Kidney tubule cell (primary cell): ENCODE measurements around the gene KY.
A peak's percentile ranks its signal among the peaks of the same experiment; 100 is the strongest.

ENCODE experiments used
- DNase-seq: peaks from one replicate; pipeline ENCODE4 v3.0.0-alpha.2; 2018; ENCODE audit warnings: low spot score

Gene KY

DNA sequence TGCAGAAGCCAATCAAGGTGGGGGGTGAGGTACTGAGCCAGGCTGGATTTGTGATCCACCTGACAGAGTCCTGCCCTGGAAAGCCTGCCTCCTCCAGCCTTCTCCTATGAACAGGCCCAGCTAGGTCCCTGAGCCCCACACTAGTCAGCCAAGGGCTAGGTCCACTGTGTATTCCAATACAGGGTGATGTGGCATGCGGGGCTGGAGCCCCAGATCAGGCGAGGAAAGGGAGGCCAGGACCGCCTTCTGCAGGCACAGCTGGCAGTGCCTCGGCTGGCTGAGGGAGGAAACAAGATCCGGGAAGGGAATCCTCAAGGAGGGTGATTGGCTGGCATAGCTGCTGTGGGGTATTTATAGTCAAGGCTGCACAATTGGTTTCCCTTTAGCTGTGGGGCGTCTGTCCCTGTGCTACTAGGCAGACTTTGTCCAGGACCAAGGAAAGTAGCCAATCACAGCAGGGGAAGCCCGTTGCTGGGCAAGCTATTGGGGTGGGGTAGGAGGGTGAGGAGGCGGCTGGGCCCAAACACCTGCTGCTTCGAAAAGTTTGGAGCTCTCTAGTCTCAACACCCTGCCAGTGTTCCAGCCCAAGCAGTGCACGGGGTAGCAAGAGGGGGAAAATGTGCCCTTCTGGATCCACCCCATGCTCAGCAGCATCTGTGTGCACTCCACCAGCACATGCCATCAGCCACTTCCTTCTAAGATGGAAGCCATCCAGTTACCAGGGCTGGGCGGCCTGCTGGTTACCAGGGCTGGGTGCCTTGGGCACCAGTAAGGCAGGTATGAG lies 5.9 kb downstream of the KY start:
- no peak for DNase-seq

DNA sequence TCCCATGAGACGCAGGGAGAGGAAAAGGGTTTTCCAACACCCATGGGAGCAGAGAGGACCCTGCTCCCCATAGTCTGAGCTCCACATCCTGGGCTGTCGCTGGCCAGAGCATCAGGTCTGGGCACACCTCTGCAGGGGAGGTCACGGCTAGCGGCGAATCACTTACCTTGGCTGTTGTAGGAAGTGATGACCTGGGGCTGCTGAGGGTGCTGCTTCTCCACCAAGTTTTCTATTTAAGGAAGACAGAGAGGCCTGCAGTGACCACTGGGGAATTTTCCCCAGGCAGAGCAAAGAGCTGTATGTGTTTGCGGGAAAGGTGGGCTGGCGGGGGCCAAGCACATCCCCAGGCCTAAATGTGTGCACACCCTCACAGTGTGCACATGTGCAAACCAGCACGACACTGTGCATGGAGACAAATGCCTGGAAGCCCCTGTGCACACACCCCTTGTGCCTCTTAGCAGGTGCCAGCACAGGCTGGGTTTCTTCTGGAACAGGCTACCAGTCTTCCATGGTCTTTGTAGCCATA lies 7.6 kb downstream of the KY start:
- DNase-seq, result no peak

DNA sequence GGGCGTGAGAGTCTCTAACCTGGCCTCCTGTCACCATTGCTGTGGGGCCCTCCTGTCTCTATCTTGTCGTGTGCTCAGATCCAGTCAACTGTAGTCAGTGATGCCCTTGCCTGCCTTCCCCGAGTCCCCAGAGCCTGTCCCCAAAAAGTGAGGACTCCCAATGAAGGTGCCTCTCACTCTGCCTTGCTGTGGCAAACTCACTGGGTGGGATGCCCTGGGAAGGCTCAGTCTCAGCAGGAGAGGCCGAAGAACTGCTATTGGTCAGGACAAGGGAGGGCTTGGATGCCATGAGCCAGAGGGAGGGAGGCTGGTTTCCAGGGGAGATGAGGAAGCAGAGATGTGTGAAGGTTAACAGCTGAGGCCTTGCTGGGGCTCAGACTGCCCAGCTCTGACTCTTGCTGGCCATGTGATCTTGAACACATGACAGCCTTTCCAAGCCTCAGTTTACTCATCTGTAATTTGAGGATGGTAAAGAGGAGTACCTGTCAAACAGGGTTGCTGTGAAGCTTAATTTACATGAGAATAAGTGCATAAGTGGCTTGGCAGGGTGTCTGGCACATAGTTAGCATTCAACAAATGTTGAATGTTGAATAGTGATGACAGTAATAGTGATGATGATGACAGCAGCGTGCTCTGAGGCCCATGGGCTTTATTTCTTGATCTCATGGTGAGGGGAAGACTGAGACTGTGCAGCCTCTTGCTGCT lies 8.2 kb downstream of the KY start:
- no peak for DNase-seq

DNA sequence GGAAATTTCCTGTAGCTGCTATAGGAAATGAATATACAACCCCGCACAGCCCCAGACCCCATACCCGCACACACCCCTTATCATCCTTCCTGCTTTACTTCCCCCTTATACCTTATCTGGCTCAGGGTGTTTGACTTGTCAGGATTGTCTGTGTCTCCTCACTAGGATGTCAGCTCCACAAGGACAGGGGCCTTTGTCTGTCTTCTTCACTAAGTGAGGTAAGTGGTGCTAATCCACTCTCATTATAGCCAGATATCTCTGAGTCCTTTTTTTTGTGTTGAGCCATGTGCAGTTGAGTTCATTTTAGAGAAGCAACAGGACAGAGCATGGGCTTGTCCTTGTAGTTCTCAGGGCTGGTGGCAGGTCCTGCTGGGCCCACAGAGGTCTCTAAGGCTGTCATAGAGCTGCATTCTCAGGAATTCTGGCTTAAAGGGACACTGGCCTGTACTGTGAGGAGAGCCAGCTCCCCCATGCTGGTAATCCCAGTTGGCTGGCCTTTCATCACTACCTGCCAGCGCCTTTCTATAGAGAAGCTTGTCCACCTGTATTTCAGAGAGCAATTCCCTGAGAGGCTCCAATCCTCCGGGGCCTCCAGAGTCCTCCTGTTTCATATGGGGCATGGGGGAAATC lies 9.0 kb downstream of the KY start:
- no peak for DNase-seq

DNA sequence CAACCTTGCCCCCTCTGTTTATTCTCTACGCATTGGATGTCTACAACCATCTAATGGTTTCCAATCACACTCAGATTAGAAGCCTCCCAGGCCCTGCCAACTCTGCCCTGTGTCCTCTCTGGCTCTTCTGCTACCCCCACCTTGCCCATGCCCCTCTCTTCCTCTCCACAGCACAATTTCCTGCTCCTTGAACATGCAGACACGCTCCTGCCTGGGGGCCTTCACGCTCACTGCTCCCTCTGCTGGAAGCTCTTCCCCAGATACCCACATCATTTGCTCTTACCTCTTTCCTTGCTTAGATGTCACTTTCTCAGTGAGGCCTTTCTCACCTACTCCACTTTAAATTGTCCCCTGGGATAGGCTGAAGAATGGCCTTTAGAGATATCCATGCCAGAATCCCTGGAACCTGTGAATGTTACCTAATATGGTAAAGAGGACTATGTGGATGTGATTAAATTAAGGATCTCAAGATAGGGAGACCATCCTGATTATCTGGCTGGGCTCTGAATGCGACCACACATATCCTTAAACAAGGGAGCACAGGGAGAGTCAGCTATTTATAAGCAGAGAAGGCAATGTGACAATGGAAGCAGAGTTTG lies 9.9 kb downstream of the KY start:
- DNase-seq, result peak; percentile 55

DNA sequence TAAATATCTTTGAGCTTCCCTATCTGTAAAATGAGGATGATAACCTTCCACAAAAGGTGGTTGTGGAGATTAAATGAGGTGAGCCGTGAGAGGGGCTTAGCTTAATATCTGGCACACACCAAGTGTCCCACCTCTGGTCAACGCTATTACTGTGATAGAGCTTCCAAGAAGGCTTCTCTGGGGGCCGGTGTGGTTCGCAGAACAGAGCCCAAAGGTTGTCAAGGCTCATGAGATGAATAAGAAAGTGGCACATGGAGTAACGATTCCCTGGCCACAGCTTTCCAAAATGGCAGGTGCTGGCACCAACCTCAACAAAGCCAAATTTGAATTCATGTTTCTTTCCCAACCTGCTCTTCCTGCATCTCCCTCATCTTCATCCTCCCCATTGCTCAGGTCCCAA lies 10.4 kb downstream of the KY start:
- DNase-seq, result no peak

DNA sequence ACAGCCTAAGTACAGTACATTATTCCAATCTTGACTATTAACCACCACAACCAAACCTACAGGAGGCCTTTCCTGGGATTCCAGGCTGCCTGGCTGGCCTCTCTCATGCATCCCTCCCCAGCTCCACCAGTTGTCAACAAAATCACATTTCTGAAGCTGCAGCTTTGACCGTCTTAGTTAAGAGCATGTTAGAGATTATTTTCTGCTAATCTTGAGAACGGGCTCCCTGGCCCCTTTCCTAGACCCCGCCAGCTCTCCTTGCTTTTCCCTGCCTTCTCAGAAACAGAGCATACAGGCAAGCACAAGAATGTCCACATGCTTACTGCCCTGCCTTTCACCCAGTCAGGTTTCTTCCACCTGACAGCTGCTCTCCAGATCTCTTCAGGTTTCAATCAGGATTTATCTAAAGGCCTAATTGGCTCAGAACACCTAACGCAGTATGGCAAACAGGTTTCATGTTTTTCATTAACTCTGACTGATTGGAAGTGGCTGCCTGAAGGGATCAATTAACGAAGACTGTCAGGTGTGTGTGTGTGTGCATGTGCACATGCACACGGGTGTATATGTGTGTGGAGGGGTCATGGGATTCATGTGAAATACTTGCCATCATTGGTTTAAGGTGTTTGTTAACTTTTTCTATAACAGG lies 12.3 kb downstream of the KY start:
- DNase-seq, result no peak

DNA sequence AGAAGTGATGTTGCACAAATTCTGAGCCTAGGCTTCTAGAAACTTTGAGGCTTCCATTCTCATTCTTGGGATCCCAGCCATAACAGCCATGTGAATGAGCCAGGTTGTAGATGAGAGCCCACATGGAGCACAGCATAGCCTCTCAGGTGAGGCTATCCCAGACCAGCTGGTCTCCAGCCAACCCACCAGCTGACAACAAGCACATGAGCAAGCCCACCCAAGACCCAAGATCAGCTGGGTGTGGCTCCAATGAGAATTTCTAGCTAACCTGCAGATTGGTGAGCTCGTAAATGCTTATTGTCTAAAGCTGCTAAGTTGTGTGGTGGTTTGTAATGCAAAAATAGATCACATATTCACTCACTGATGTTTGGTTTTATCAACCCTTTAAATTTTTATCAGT lies 14.4 kb downstream of the KY start:
- DNase-seq, result no peak

DNA sequence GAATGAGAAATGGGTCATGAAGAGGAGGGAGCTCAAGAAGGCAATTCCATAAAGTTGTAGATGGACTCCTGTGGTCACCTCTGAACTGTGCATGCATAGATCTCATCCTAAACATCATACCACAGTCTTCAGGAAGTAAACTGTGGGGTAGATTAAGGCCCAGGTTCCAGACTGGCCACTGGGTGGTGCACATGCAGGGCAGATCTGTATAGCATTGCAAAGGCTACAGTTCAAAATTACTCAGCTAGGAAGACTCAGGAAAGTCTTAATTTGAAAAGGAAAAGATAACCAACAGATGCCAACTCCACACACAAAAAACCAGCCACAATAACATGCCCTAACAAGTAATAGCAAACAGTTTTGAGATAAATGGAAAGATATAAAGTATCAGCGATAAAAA lies 20.3 kb downstream of the KY start:
- DNase-seq, result peak; percentile 32

DNA sequence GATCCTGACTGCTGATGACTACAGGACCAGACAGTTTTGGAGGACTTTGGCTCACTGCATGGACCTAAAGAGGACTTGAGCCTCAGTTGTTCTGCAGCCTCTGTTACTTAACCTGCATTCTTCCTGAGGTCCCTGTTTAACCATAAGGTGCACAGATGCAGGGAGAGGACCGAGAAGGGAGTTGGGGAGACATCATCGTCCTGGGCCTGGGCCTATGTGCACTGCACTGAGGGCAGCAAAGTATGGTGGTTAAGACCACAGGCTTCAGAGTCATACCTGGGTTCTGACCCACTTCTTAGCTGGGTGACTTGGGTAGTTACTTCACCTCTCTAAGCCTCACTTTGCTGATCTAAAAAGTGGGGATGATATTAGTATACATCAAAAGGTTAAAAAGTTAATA lies 21.9 kb downstream of the KY start:
- DNase-seq, result no peak

DNA sequence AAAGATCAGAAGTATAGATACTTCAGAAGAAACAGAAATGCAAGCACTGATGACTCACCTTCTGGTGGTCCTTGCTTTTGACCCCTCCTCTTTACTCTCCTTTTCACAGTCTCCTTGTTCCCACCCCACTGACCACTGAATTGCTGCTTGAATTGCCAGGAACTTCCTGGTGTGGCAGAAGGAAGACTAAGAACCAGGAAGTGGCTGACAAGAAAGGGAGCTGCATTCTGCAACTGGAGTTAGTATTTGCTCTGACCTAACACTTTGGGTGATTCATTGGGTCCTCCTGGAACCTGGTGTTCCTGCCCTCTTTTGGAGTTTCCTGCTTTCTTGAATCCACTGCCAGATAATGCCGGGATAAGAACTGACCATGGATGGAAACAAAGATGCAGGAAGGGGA lies 23.0 kb downstream of the KY start:
- DNase-seq, result peak; percentile 91

DNA sequence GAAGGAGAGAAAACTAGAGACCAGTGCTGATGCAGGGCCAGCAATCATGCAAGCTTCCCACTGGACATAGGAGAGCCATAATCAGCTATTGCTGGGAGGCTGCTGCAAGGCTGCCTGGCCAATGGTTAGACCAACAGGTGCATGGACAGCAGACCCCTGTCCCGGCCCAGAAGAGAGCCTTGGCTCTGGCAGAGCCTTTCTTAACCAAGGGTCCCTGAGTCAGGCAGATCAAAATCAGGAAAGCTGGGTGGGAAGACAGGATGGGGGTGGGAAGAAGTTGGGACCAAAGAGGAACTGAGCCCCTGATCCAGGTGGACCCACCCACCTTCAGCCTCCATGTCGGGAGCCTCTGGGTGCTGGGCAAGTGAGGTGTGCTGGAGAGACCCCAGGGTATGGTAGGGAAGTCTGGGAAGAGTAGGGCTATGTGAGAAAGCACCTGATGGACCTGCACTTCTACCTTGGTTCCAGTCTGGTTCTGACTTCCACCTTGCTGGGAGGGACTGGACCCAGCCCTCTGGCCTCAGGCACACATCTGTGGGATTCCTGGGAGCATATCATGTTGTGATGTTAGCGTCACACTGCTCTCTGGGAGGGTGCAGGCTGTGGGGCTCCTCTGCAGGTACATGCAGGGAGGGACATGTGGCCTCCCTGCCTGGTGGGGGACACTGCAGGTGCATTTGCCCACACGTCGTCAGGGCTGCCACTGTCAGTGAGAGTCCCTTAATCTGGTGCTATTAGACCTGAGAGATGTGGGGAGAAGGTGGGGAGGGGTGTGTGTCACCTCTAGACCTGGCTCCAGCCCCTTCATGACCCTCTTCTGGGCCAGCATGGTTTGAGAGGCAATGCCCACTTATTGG lies 24.7 kb downstream of the KY start:
- no peak for DNase-seq

DNA sequence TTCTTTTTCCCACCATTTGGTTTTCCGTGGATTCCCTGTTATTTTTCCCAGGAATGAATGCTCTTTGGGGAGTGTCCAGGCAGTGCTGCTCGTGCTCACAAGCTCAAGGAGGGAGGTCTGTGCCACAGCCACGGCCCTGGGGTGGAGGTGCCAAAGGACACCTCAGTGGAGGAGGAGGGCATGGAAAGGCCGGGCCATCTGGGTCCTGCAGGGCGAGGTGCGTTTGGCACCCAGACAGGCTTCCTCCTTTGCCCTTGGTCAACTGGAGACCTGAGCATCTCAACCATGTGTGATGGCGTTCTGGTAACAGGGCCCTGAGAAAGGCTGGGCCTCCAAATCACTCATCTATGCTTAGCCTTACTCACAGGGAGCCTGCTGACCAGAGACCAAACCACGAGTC lies 25.4 kb downstream of the KY start:
- peak; percentile 3 for DNase-seq

DNA sequence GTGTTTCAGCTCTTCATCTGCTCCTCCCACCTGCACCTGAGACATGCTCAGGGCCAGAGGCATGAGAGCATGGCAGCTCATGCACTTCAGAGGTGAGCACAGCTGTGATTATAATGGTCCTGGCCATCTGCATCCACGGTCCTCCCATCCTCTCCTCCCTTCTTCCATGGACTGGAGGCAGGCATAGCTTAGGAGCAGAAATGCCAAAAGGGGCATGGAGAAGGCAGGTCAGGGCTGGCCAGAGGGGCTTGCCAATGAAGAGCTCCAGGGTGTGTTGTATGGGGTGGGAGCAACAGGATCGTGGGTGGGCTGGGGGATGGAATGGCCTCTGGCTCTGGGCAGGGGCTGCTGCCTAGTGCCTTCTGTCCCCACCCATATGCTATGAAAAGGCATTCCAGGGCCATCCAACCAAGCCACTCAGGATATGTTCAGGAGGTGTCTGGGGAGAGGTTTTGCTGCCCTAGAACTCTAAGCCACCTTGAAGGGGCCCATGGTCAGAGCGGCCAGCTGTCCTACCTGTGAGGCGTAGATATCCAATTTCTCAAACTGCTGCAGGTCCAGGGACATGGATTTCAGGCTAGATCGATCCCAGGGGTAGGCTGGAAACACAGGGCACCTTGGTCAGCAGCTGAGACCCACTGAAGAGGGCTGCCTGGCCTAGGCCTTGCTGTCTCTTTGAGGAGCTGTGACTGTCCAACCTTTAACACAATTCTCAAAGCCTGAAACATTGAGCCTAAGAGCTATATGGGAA lies 26.1 kb downstream of the KY start:
- DNase-seq, result no peak

DNA sequence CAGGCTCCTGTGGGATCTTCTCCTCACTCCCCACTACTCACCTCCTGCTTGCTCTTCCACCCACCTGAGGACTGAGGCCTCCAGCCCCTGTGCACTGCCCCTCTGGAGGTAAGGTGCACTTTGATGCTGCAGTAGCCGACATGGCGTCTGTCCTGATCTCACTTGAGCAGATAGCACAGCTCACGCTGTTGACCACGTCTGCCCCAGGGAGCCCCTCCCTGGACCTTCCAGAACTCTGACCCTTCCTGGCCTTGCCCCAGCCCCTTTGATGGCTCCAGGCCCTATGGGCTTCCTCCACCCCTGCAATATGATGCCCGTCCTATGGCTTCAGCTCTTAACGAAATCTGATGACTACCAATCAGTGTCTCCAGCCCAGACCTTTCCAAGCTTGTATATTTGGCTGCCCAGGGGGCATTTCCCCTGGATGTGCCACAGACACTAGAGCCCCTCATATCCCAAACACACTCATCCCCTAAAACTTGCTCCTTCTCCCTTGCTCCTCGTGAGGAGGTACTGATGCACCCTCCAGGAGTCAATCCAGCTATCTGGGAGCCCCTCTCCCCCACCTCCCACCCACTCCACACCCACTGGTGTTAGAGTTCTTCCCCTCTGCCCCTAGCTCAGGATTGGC lies 27.1 kb downstream of the KY start:
- no peak for DNase-seq

DNA sequence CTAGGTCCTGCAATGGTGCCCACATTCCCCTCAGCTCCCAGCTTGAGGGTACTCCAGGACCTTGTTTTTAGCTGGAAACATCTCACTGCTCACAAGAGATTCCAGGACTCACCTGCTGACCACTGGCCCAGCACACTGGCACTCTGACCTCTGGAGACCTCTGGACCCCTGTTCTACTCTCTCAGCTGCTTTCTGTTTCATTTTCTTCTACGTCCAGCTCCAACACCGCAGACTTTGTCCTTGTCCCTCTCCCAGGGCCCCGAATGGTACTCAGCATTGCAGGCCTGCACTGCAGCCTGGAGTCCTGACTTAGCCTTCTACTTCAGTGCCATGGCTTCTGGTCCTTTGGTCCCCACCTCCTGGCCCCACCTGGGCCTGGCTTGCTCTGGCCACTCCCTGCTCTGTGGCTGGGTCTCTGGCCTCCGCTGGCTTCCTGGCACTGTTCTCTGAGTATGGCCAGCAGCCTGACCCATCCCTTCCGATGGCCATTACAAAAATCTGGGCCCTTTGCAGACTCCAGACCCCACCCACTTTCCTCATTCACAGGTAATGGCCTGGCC lies 27.9 kb downstream of the KY start:
- DNase-seq, result no peak

DNA sequence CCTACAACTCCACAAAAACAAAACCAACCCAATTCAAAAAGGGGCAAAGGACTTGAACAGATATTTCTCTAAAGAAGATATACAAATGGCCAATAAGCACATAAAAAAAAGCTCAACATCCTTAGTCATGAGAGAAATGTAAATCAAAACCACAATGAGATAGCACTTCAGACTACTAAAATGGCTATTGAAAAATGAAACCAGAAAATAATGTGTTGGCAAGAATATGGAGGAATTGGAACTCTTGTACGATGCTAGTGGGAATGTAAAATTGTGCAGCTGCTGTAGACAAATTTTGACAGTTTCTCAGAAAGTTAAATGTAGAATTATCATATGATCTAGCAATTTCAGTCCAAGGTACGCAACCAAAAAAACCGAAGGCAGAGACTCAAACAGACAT lies 29.0 kb downstream of the KY start:
- no peak for DNase-seq

DNA sequence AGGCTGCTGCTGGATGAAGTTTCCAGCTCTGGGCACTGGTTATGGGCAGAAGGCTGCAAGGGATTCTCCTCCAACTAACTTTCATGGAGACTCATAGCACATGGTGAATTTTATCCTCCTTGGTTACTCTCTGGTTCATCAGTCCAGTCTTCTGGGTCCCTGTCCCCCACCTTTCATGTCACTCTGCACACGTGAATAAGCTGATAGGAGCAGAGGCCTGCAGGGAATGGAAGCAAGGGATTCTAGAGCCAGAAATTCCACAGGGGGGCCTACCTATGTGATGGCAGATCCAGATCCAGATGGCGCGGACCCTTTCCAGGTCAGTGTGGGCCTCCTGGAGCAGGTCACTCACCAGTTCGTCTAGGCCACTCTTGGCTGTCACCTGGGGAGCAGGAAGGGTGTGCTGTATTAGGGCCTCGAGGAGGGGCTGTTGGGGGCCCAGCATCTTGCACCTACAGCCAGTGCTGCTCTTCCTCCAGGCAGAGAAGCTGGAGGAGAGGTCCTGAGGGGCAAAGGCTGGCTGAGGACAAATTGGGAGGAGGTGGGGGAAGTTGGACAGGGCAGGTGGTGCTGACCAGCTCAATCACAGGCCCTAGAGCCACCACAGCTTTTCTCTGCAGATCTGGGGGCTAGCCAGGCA lies 30.2 kb downstream of the KY start:
- DNase-seq, result no peak

DNA sequence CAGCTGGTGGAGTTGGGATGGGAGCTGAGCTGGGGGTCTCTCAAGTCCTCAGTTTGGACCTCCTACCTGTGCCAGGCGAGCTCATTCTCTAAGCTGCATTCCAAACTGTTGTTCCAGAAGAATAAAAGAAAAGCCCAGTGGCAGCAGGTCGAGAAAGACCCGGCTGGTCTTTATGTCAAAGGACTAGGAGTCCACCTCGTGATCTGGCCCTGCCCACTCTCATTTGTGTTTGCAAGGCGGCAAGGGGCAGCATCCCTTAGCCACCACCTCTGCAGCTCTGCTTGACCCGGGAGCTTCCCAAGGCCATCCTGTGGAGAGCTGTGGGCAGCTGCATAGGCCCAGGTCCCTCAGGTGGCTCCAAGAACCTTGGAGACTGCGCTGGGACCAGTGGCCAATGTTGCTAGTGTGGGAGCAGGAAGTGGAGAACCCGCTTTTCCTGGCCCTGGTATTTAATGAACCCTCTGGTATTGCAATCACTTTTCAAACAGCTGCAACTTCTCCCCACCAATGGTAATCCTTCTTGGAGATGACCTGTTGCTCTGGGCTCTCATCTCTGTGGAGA lies 30.9 kb downstream of the KY start:
- DNase-seq, result no peak
